Kidney (tissue), 14 donors: ENCODE measurements around the gene CCDC136. TPM values are rescaled to one million over a fixed set of nuclear protein-coding genes. Genes with fewer than 3 reads are reported as not detected.

Experiments used
- DNase-seq, 5 donors: peaks; one replicate each; pipeline ENCODE4 v3.0.0-alpha.2; 2013 to 2020
- FAIRE-seq: peaks from 2 replicates; lab custom pipeline; 2012; peaks lifted over from hg19 to GRCh38; lab: Jason Lieb, UNC
- H3K27ac ChIP-seq, 2 donors: one replicate each; pipeline ENCODE4 v1.7.0; 2013; ENCODE audit warnings: low read depth in 2 of 2, low read length in 2 of 2, inconsistent platforms in 1 of 2
- H3K27me3 ChIP-seq: one replicate; pipeline ENCODE4 v1.7.1; 2013; ENCODE audit warnings: low read length, inconsistent platforms; ENCODE audit not compliant: control insufficient read depth, insufficient read depth
- H3K36me3 ChIP-seq, 3 donors: one replicate each; pipeline versions ENCODE4 v1.7.0 to v1.7.1; 2013; ENCODE audit warnings: low read length in 3 of 3, control low read depth in 1 of 3, inconsistent platforms in 1 of 3; ENCODE audit not compliant: insufficient read depth in 3 of 3, control insufficient read depth in 2 of 3
- H3K4me1 ChIP-seq, 3 donors: one replicate each; pipeline versions ENCODE4 v1.7.0 to v1.7.1; 2013; ENCODE audit warnings: low read length in 3 of 3, inconsistent platforms in 1 of 3, low read depth in 1 of 3; ENCODE audit not compliant: control insufficient read depth in 2 of 3, insufficient read depth in 2 of 3
- H3K4me3 ChIP-seq, 3 donors: one replicate each; pipeline versions ENCODE4 v1.7.0 to v1.8.1; 2013; ENCODE audit warnings: low read length in 3 of 3, control low read depth in 1 of 3, inconsistent platforms in 1 of 3
- H3K9ac ChIP-seq, 3 donors: one replicate each; pipeline versions ENCODE4 v1.7.0 to v1.7.1; 2013; ENCODE audit warnings: low read length in 3 of 3, control low read depth in 1 of 3, inconsistent platforms in 1 of 3
- H3K9me3 ChIP-seq, 3 donors: one replicate each; pipeline versions ENCODE4 v1.7.0 to v1.7.1; 2013; ENCODE audit warnings: low read length in 3 of 3, control low read depth in 1 of 3, inconsistent platforms in 1 of 3; ENCODE audit not compliant: control insufficient read depth in 2 of 3, insufficient read depth in 1 of 3
- intact Hi-C: fragments of 100-400 bp; cut with DNase I; formaldehyde crosslinking; loops from one replicate; pipeline ENCODE4 v1.11.1; 2022
- polyA plus RNA-seq: library from polyadenylated mRNA; stranded (reverse); fragments of 350-450 nt; fragmentation: Illumina TruSeq; extraction: RNeasy Lipid Tissue Mini Kit (QIAGEN cat#74804); gene quantifications from one replicate; pipeline ENCODE4 v1.2.3, GENCODE V29; 2014; ENCODE audit warnings: low read depth, low replicate concordance; ENCODE audit not compliant: insufficient read depth
- total RNA-seq: library from RNA; stranded (reverse); fragmentation: NEBNext Ultra II Directional; extraction: Animal tissue kit (Norgen Biotek cat#: 25700); gene quantifications from one replicate; pipeline ENCODE4 v1.2.1, GENCODE V29; 2021
- TF ChIP-seq, protein P1 (sequence below): IDR thresholded peaks from 3 replicates; pipeline ENCODE4 v1.5.1; 2012; ENCODE audit warnings: mild to moderate bottlenecking, moderate library complexity, borderline replicate concordance; ENCODE audit not compliant: insufficient read depth; ENCODE audit errors: extremely low read depth
- donor health status: control.
- donor health status: control.
- donor health status: control.
- donor health status: control.
- donor health status: control.
- donor health status: DM: yes; HTN: yes; CAD: no.
- donor health status: Normal renal cell carcinoma (clear cell type).

CCDC136 gene
- total and polyA plus RNA-seq, 2 donors from 2014 or later: 1.4 to 4.2 TPM

- DNase-seq (no peak), FAIRE-seq (no peak)
- H3K4me3 ChIP-seq: no peak overlapping the region
- TF ChIP-seq, protein P1, sequence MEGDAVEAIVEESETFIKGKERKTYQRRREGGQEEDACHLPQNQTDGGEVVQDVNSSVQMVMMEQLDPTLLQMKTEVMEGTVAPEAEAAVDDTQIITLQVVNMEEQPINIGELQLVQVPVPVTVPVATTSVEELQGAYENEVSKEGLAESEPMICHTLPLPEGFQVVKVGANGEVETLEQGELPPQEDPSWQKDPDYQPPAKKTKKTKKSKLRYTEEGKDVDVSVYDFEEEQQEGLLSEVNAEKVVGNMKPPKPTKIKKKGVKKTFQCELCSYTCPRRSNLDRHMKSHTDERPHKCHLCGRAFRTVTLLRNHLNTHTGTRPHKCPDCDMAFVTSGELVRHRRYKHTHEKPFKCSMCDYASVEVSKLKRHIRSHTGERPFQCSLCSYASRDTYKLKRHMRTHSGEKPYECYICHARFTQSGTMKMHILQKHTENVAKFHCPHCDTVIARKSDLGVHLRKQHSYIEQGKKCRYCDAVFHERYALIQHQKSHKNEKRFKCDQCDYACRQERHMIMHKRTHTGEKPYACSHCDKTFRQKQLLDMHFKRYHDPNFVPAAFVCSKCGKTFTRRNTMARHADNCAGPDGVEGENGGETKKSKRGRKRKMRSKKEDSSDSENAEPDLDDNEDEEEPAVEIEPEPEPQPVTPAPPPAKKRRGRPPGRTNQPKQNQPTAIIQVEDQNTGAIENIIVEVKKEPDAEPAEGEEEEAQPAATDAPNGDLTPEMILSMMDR: no peak
- H3K9ac ChIP-seq: no peak overlapping the region
- no peak overlapping the region for H3K27ac ChIP-seq
- no peaks in the 10 kb centered on the region for H3K27me3 ChIP-seq
- H3K4me1 ChIP-seq: no peaks in the 10 kb centered on the region
- H3K36me3 ChIP-seq: no peaks in the 10 kb centered on the region
- H3K9me3 ChIP-seq: no peaks in the 10 kb centered on the region
- intact Hi-C loops: no loop called here
Observed at GRCh38 chr7:128815289-128815942, 23.6 kb downstream of the CCDC136 start.

DNA sequence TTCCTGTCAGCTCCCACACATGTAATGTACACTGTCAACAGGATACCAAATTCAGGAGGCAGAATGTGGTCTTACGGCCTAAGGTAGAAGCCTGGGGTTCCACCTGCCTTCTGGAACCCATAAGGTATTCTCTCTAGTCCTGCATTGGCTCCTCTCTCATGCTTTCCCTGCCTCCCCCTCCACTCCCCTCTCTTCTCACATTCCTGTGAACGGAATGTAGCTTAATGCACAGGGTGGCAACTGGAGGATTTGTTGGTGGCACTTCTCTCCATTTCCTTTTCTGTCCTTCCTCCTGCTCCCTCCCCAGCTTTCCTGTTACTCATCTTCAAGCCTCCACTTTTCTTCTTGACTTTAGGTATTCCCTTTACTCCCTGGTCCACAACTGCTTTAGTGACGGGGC, 26.9 kb downstream of the CCDC136 start:
- Histone ChIP-seq H3K9me3 (no peaks in the 10 kb centered on the region), H3K27me3 (no peaks in the 10 kb centered on the region), H3K36me3 (no peaks in the 10 kb centered on the region), H3K4me3 (no peak overlapping the region), H3K27ac (no peak overlapping the region), H3K4me1 (no peaks in the 10 kb centered on the region), H3K9ac (no peak overlapping the region)
- no peak for FAIRE-seq
- DNase-seq: peak in 1 of 5 donors; percentile 34
- TF ChIP-seq, protein P1: no peak
- intact Hi-C loops: no loop called here

- Histone ChIP-seq H3K27me3 (no peaks in the 10 kb centered on the region), H3K27ac (no peak overlapping the region), H3K4me1 (no peaks in the 10 kb centered on the region), H3K9ac (no peak overlapping the region), H3K4me3 (no peak overlapping the region), H3K9me3 (no peaks in the 10 kb centered on the region), H3K36me3 (no peaks in the 10 kb centered on the region)
- intact Hi-C loops: no loop called here
- DNase-seq (no peak), FAIRE-seq (no peak)
- TF ChIP-seq, protein P1: no peak
Observed at GRCh38 chr7:128821724-128822123, 30.0 kb downstream of the CCDC136 start.
